Neural cell (in vitro differentiated cells): ENCODE results near the gene TBCC. TPM values are rescaled to one million over a fixed set of nuclear protein-coding genes. Genes with fewer than 3 reads are reported as not detected.

ENCODE experiments used
- H2AFZ ChIP-seq: fragments of 200-600, 300-800 bp; sonication (generic), shearing (Covaris generic); 2 replicates; pipeline ENCODE4 v1.6.0; 2014; ENCODE audit warnings: low read depth, mild to moderate bottlenecking, antibody characterized with exemption, low read length, moderate library complexity
- H3F3A ChIP-seq: fragments of 200-600 bp; shearing (Covaris generic); 2 replicates; pipeline ENCODE4 v1.6.1; 2016; ENCODE audit warnings: mild to moderate bottlenecking, moderate library complexity, mixed read lengths, antibody characterized with exemption, low read length; ENCODE audit not compliant: insufficient read depth, poor library complexity, severe bottlenecking
- H3K27ac ChIP-seq: fragments of 200-600, 300-800 bp; sonication (generic), shearing (Covaris generic); 2 replicates; pipeline ENCODE4 v1.5.1; 2014; ENCODE audit warnings: mild to moderate bottlenecking, low read length, moderate library complexity
- H3K27me3 ChIP-seq: fragments of 300-800, 200-600 bp; sonication (generic), shearing (Covaris generic); 2 replicates; pipeline ENCODE4 v1.6.0; 2014; ENCODE audit warnings: mild to moderate bottlenecking, low read depth, low read length, moderate library complexity; ENCODE audit not compliant: insufficient read depth
- H3K36me3 ChIP-seq: fragments of 300-800, 200-600 bp; sonication (generic), shearing (Covaris generic); 2 replicates; pipeline ENCODE4 v1.5.1; 2014; ENCODE audit warnings: mild to moderate bottlenecking, antibody characterized with exemption, low read length, moderate library complexity; ENCODE audit not compliant: insufficient read depth
- H3K4me2 ChIP-seq: fragments of 300-800, 200-600 bp; sonication (generic), shearing (Covaris generic); 2 replicates; pipeline ENCODE4 v1.6.0; 2014; ENCODE audit warnings: mild to moderate bottlenecking, low read length
- H3K4me3 ChIP-seq: fragments of 300-800, 200-600 bp; sonication (generic), shearing (Covaris generic); 2 replicates; pipeline ENCODE4 v1.5.1; 2014; ENCODE audit warnings: mild to moderate bottlenecking, low read length, moderate library complexity
- H3K79me2 ChIP-seq: fragments of 200-600 bp; shearing (Covaris generic); replicated peaks from 2 replicates; pipeline ENCODE4 v1.6.0; 2014; ENCODE audit warnings: mild to moderate bottlenecking, low read length, moderate library complexity; ENCODE audit not compliant: insufficient read depth
- H3K9ac ChIP-seq: fragments of 300-800, 200-600 bp; sonication (generic), shearing (Covaris generic); 2 replicates; pipeline ENCODE4 v1.6.1; 2016; ENCODE audit warnings: mild to moderate bottlenecking, low read length, mixed read lengths
- H3K9me2 ChIP-seq: fragments of 200-600 bp; shearing (Covaris generic); 2 replicates; pipeline ENCODE4 v1.6.1; 2016; ENCODE audit warnings: mild to moderate bottlenecking, low read length, mixed read lengths; ENCODE audit not compliant: insufficient read depth
- H3K9me3 ChIP-seq: fragments of 200-600, 300-800 bp; sonication (generic), shearing (Covaris generic); 2 replicates; pipeline ENCODE4 v1.6.1; 2016; ENCODE audit warnings: mild to moderate bottlenecking, mixed run types, low read length, moderate library complexity, mixed read lengths
- H4K20me1 ChIP-seq: fragments of 200-600 bp; shearing (Covaris generic); 2 replicates; pipeline ENCODE4 v1.6.1; 2016; ENCODE audit warnings: mild to moderate bottlenecking, mixed run types; ENCODE audit not compliant: insufficient read depth
- CTCF ChIP-seq: fragments of 450-650 bp; IDR thresholded peaks from 2 replicates; pipeline ENCODE4 v1.5.1; 2014; ENCODE audit warnings: antibody characterized with exemption, mild to moderate bottlenecking, moderate library complexity; ENCODE audit not compliant: poor library complexity, severe bottlenecking
- EP300 ChIP-seq: fragments of 450-650 bp; conservative IDR thresholded peaks from 2 replicates; pipeline ENCODE4 v1.6.1; 2014; ENCODE audit warnings: antibody characterized with exemption, mild to moderate bottlenecking, moderate library complexity; ENCODE audit not compliant: poor library complexity, severe bottlenecking
- EZH2 ChIP-seq: fragments of 200-600, 300-800 bp; shearing (Covaris generic), sonication (generic); IDR thresholded peaks from 2 replicates; pipeline ENCODE4 v1.6.1; 2014; ENCODE audit warnings: antibody characterized with exemption, low read length, borderline replicate concordance, mild to moderate bottlenecking; ENCODE audit not compliant: insufficient read depth, poor library complexity, severe bottlenecking
- MXI1 ChIP-seq: fragments of 450-650 bp; conservative IDR thresholded peaks from 2 replicates; pipeline ENCODE4 v1.6.1; 2014; ENCODE audit warnings: antibody characterized with exemption, mild to moderate bottlenecking; ENCODE audit not compliant: poor library complexity, severe bottlenecking
- POLR2AphosphoS5 ChIP-seq: IDR thresholded peaks from 2 replicates; pipeline ENCODE4 v1.6.1; 2012
- RAD21 ChIP-seq: fragments of 450-650 bp; conservative IDR thresholded peaks from 2 replicates; pipeline ENCODE4 v1.6.1; 2014; ENCODE audit warnings: antibody characterized with exemption, mild to moderate bottlenecking, moderate library complexity
- SMC3 ChIP-seq: fragments of 450-650 bp; conservative IDR thresholded peaks from 2 replicates; pipeline ENCODE4 v1.6.1; 2014; ENCODE audit warnings: antibody characterized with exemption, mild to moderate bottlenecking, moderate library complexity; ENCODE audit not compliant: poor library complexity
- TAF1 ChIP-seq: IDR thresholded peaks from 2 replicates; pipeline ENCODE4 v1.6.1; 2012; ENCODE audit warnings: low read depth
- polyA plus RNA-seq: library from polyadenylated mRNA; depleted of rRNA; stranded (reverse); fragments of >200 nt; gene quantifications from 2 replicates; pipeline ENCODE4 v1.2.3, GENCODE V29; 2014

Gene TBCC
- polyA plus RNA-seq, 1 donor from 2014 or later: 112 TPM

DNA sequence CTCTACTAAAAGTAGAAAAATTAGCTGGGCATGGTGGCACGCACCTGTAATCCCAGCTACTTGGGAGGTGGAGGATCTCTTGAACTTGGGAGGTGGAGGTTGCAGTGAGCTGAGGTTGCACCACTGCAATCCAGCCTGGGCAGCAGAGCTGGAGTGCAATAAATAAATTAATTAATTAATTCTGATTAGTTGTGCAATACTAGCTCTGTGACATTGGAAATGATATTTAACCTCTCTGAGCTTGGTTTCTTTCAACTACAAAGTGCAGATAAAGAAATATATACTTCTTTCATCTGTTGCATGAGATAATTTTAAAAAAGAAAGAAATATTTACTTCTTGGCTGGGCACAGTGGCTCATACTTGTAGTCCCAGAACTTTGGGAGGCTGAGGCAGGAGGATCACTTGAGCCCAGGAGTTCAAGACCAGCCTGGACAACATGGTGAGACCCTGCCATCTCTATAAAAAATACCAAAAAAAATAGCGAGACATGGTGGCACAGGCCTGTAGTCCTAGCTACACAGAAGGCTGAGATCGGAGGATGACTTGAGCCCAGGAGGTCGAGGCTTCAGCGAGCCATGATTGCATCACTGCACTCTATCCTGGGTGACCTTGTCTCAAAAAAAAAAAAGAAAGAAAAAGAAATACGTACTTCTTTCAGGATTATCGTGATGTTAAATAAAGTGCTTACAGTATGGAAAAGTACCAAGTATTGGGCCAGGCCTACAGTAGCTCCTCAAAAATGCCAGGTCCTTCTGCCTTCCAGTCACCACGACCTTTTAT is 15.6 kb upstream of the TBCC start:
- H4K20me1 ChIP-seq: no peaks in the 10 kb centered on the region

GRCh38 chr6:42758756-42759430 is 13.0 kb upstream of the TBCC start:
- TF ChIP-seq TAF1 (no peak), RAD21 (no peak), CTCF (no peak), MXI1 (no peak), EZH2 (no peak), SMC3 (no peak), EP300 (no peak), POLR2AphosphoS5 (no peak)
- H3K27ac ChIP-seq: no peak overlapping the region

More for the DNA sequence above, 15.6 kb upstream of the TBCC start:
- H3K9me2 ChIP-seq: no peaks in the 10 kb centered on the region
- no peaks in the 10 kb centered on the region for H3K9me3 ChIP-seq
- TF ChIP-seq POLR2AphosphoS5: no peak
- no peak for TF ChIP-seq TAF1
- no peak for TF ChIP-seq CTCF
- TF ChIP-seq EZH2: no peak
- H3K4me2 ChIP-seq: no peak overlapping the region
- H3K79me2 ChIP-seq: no peaks in the 10 kb centered on the region
- no peak overlapping the region for H3K4me3 ChIP-seq
- H3F3A ChIP-seq: no peaks in the 10 kb centered on the region
- no peak overlapping the region for H2AFZ ChIP-seq
- no peak overlapping the region for H3K27ac ChIP-seq
- H3K27me3 ChIP-seq: no peaks in the 10 kb centered on the region
- no peaks in the 10 kb centered on the region for H3K36me3 ChIP-seq
- H3K9ac ChIP-seq: no peak overlapping the region

More at GRCh38 chr6:42758756-42759430, 13.0 kb upstream of the TBCC start:
- no peaks in the 10 kb centered on the region for H3K9me2 ChIP-seq
- H3K36me3 ChIP-seq: no peaks in the 10 kb centered on the region
- H2AFZ ChIP-seq: no peak overlapping the region
- no peak overlapping the region for H3K4me3 ChIP-seq
- H3F3A ChIP-seq: no peaks in the 10 kb centered on the region
- H3K79me2 ChIP-seq: no peaks in the 10 kb centered on the region
- H3K4me2 ChIP-seq: no peak overlapping the region
- no peaks in the 10 kb centered on the region for H4K20me1 ChIP-seq
- no peak overlapping the region for H3K9ac ChIP-seq
- no peaks in the 10 kb centered on the region for H3K27me3 ChIP-seq
- no peaks in the 10 kb centered on the region for H3K9me3 ChIP-seq
